SK-N-MC (cell line): ENCODE results near the gene PRKAR1B.

Source experiments
- DNase-seq: peaks from one replicate; pipeline ENCODE4 v3.0.0-alpha.2; 2011; ENCODE audit warnings: low read depth, low spot score
- H3K27ac ChIP-seq: fragments of 200-600 bp; sonication (generic); 2 replicates; pipeline ENCODE4 v1.5.1; 2016; ENCODE audit warnings: mixed run types
- H3K36me3 ChIP-seq: fragments of 200-600 bp; sonication (generic); 2 replicates; pipeline ENCODE4 v1.6.1; 2017; ENCODE audit warnings: antibody characterized with exemption, low read length, mixed read lengths; ENCODE audit not compliant: insufficient read depth
- H3K4me3 ChIP-seq: fragments of 200-600 bp; sonication (generic); 2 replicates; pipeline ENCODE4 v1.5.1; 2016
- H3K9ac ChIP-seq: fragments of 200-600 bp; sonication (generic); 2 replicates; pipeline ENCODE4 v1.8.0; 2017; ENCODE audit warnings: mixed run types, mixed read lengths; ENCODE audit not compliant: insufficient read length
- H3K9me3 ChIP-seq: fragments of 200-600 bp; sonication (generic); 2 replicates; pipeline ENCODE4 v1.6.1; 2017; ENCODE audit warnings: low read depth, mild to moderate bottlenecking, antibody characterized with exemption, low read length, moderate library complexity, mixed read lengths
- EZH2 ChIP-seq: fragments of 200-600 bp; sonication (generic); IDR thresholded peaks from one replicate; pipeline ENCODE4 v1.6.1; 2017; ENCODE audit warnings: antibody characterized with exemption
- FOXP2 ChIP-seq: optimal IDR thresholded peaks from 2 replicates; pipeline ENCODE3; 2011; ENCODE audit warnings: mild to moderate bottlenecking, moderate library complexity; ENCODE audit not compliant: insufficient read depth; ENCODE audit errors: extremely low read length, control extremely low read depth
- POLR2AphosphoS5 ChIP-seq: IDR thresholded peaks from 2 replicates; pipeline ENCODE4 v1.6.1; 2012; ENCODE audit warnings: mild to moderate bottlenecking, low read depth, low read length, borderline replicate concordance

The PRKAR1B gene

GRCh38 chr7:540579-540978 lies 186.5 kb downstream of the PRKAR1B start:
- H3K36me3 ChIP-seq: no peaks in the 10 kb centered on the region
- TF ChIP-seq FOXP2 (no peak), POLR2AphosphoS5 (no peak)
- no peaks in the 10 kb centered on the region for H3K9me3 ChIP-seq
- H3K4me3 ChIP-seq: no peak overlapping the region
- H3K9ac ChIP-seq: no peak overlapping the region
- H3K27ac ChIP-seq: no peak overlapping the region
- no peak for DNase-seq

- H3K27ac ChIP-seq: no peak overlapping the region
- DNase-seq: no peak
- no peaks in the 10 kb centered on the region for H3K36me3 ChIP-seq
- H3K4me3 ChIP-seq: no peak overlapping the region
- TF ChIP-seq POLR2AphosphoS5: no peak
- TF ChIP-seq FOXP2: no peak
- no peak for TF ChIP-seq EZH2
- no peak overlapping the region for H3K9ac ChIP-seq
- H3K9me3 ChIP-seq: no peaks in the 10 kb centered on the region
These were observed 187.2 kb downstream of the PRKAR1B start for GRCh38 chr7:539731-540411.

- H3K9me3 ChIP-seq: no peaks in the 10 kb centered on the region
- H3K9ac ChIP-seq: no peak overlapping the region
- DNase-seq: no peak
- no peak overlapping the region for H3K27ac ChIP-seq
- H3K36me3 ChIP-seq: no peaks in the 10 kb centered on the region
- TF ChIP-seq EZH2 (no peak), POLR2AphosphoS5 (no peak)
- H3K4me3 ChIP-seq: no peak overlapping the region
These were observed 188.1 kb downstream of the PRKAR1B start for GRCh38 chr7:538764-539685.

GRCh38 chr7:537911-538634 lies 189.0 kb downstream of the PRKAR1B start:
- Histone ChIP-seq H3K36me3 (no peaks in the 10 kb centered on the region), H3K27ac (no peak overlapping the region), H3K9ac (no peak overlapping the region), H3K4me3 (no peak overlapping the region), H3K9me3 (no peaks in the 10 kb centered on the region)
- no peak for DNase-seq
- no peak for TF ChIP-seq EZH2
- TF ChIP-seq POLR2AphosphoS5: no peak
- TF ChIP-seq FOXP2: no peak

GRCh38 chr7:536231-536630 lies 190.8 kb downstream of the PRKAR1B start:
- H3K9ac ChIP-seq: no peak overlapping the region
- DNase-seq: no peak
- TF ChIP-seq EZH2: no peak
- no peak for TF ChIP-seq POLR2AphosphoS5

GRCh38 chr7:534959-535358 lies 192.1 kb downstream of the PRKAR1B start:
- TF ChIP-seq POLR2AphosphoS5: no peak
- TF ChIP-seq FOXP2: no peak
- no peak for TF ChIP-seq EZH2
- no peaks in the 10 kb centered on the region for H3K36me3 ChIP-seq
- H3K4me3 ChIP-seq: no peak overlapping the region
- H3K9me3 ChIP-seq: no peaks in the 10 kb centered on the region
- no peak overlapping the region for H3K27ac ChIP-seq
- H3K9ac ChIP-seq: no peak overlapping the region
- DNase-seq: no peak

More at GRCh38 chr7:536231-536630, 190.8 kb downstream of the PRKAR1B start:
- Histone ChIP-seq H3K27ac (no peak overlapping the region), H3K9me3 (no peaks in the 10 kb centered on the region), H3K36me3 (no peaks in the 10 kb centered on the region), H3K4me3 (no peak overlapping the region)

- TF ChIP-seq FOXP2 (no peak), EZH2 (no peak), POLR2AphosphoS5 (no peak)
- no peaks in the 10 kb centered on the region for H3K36me3 ChIP-seq
- no peak overlapping the region for H3K27ac ChIP-seq
- DNase-seq: no peak
- H3K4me3 ChIP-seq: no peak overlapping the region
- no peak overlapping the region for H3K9ac ChIP-seq
- no peaks in the 10 kb centered on the region for H3K9me3 ChIP-seq
These were observed 193.0 kb downstream of the PRKAR1B start for GRCh38 chr7:534075-534474.

- Histone ChIP-seq H3K9ac (no peak overlapping the region), H3K9me3 (no peaks in the 10 kb centered on the region), H3K4me3 (no peak overlapping the region), H3K36me3 (no peaks in the 10 kb centered on the region), H3K27ac (no peak overlapping the region)
- no peak for DNase-seq
- TF ChIP-seq POLR2AphosphoS5: no peak
- TF ChIP-seq FOXP2: no peak
- TF ChIP-seq EZH2: no peak
These were observed 193.8 kb downstream of the PRKAR1B start for GRCh38 chr7:533266-533665.
